ENCODE data around the gene CHRND.

Gene CHRND

DNA sequence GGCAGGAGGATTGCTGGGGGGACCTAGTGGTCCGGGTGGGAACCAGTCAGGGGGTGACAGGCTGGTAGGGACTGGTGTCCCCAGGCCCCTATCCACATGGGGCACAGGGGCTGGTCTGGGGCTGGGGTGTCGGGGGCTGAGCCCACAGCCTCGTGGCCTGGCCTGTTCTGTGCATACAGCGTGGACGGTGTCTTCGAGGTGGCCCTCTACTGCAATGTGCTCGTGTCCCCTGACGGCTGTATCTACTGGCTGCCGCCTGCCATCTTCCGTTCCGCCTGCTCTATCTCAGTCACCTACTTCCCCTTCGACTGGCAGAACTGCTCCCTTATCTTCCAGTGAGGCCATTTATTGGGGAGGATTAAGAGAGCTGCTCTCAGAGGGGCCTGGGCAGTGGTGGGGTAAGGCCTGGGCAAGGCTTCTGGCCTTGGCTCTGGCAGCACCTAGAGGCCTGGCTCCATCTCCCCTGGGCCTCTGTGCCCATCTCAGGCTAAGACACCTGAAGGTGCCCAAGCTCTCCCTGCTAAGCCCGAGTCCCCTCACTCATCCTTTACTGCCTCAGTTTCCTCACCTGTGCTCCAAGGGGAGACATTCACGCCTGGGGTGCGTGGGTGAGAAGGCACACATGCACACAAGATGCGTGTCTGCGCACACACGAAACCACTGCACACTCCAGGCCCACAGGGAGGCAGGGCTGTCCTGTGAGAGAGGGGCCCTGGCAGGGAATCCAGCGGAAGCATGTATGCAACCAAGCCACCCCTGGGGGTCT is 15.4 kb downstream of the CHRND start:
- no peak for DNase-seq

DNA sequence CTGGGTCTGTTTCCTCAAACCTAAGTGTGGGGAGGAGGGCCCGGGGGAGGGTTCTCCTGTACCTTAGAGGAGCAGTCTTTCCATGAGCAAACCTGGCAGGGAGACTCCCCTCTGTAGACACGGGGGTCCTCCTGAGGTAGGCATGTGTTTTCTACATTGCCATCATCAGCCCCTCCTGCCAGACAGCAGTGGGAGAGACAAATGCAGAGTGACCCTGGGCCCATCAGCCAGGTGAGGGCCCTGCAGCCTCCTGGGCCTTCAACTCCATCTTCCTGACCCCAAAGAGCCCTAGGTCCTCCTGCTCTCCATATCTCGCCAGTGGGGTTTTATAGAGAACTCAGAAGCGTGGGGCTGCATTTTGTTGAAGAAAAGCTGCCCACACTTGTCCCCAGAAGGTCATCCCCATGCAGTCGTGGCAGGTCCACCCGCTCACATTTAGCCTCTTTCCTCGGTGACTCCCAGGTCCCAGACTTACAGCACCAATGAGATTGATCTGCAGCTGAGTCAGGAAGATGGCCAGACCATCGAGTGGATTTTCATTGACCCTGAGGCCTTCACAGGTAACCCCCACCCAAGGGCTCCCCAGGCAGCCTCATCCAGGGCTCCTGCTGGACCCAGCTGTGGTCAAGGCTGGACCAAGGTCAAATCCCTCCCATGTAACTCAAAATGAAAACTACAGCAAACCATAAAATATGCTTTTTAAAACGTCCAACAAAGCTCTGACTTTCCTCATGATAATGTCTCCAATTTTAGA is 16.2 kb downstream of the CHRND start:
- DNase-seq = no peak

DNA sequence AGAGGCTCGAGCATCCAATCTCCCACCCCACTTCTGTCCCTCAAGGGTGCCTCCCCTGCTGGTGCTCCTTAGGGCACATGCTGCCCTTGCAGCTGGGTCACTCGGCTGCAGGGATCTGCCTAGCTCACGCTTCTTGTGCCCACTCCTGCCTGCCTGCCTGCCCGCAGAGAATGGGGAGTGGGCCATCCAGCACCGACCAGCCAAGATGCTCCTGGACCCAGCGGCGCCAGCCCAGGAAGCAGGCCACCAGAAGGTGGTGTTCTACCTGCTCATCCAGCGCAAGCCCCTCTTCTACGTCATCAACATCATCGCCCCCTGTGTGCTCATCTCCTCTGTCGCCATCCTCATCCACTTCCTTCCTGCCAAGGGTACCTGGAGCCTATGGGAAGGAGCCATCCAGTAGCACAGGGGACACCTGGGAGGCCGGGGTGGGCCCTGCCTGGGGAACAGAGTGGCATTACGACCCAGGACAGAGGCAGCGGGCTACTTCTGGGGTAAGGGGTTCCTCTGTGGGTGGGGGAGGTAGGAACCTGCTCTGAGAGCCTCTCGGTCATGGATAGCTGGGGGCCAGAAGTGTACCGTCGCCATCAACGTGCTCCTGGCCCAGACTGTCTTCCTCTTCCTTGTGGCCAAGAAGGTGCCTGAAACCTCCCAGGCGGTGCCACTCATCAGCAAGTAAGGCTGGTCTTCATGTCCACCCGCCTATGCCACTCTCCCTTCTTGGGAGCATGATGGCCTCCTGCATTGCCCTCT is 16.9 kb downstream of the CHRND start:
- no peak for DNase-seq

DNA sequence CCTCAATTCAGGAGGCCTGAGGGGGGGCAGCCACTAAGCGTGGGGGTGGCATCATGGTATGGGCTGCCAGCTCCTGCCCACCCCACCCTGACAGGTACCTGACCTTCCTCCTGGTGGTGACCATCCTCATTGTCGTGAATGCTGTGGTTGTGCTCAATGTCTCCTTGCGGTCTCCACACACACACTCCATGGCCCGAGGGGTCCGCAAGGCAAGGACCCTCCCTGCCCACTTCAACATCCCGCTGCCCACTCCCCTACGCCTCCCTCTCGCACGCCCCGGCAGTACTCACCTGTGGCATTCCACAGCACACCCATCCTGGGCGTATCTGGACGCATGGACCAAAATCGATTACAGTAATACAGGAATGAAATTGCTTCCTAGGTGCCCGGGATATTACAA is 17.5 kb downstream of the CHRND start:
- DNase-seq = no peak

DNA sequence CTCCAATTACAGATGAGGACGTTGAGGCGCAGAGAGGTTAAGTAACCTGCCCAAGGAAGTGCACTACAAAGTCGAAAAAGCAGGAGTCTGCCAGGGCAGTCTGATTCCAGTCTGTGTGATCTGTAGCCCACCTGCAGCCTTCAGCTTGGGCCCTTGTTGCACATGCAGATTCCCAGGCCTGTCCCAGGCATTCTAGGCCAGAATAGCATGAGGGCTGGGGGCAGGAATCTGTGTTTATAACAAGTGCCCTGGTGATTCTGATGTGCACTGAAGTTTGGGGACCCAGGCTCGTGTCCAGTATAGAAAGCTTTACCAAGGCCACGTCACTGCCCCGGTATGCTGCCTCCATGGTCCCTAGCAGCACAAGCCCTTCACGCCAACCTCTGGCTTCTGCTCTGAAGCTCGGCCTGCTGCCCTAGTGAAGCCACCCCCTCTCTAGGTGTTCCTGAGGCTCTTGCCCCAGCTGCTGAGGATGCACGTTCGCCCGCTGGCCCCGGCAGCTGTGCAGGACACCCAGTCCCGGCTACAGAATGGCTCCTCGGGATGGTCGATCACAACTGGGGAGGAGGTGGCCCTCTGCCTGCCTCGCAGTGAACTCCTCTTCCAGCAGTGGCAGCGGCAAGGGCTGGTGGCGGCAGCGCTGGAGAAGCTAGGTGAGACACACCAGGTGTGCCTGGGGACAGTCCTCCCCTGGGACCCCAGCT is 18.1 kb downstream of the CHRND start:
- DNase-seq = no peak

DNA sequence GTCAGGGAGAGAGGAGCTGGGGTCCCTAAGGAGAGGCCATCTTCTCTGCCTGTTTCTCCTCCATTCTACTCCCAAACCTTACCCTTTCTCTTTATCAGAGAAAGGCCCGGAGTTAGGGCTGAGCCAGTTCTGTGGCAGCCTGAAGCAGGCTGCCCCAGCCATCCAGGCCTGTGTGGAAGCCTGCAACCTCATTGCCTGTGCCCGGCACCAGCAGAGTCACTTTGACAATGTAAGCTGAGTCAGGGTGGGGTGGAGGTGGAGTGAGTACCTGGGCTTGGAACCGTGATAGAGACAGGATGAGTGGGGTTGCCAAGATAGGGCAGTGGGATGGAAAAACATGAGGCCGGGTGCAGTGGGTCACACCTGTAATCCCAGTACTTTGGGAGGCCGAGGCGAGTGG is 18.7 kb downstream of the CHRND start:
- no peak for DNase-seq

DNA sequence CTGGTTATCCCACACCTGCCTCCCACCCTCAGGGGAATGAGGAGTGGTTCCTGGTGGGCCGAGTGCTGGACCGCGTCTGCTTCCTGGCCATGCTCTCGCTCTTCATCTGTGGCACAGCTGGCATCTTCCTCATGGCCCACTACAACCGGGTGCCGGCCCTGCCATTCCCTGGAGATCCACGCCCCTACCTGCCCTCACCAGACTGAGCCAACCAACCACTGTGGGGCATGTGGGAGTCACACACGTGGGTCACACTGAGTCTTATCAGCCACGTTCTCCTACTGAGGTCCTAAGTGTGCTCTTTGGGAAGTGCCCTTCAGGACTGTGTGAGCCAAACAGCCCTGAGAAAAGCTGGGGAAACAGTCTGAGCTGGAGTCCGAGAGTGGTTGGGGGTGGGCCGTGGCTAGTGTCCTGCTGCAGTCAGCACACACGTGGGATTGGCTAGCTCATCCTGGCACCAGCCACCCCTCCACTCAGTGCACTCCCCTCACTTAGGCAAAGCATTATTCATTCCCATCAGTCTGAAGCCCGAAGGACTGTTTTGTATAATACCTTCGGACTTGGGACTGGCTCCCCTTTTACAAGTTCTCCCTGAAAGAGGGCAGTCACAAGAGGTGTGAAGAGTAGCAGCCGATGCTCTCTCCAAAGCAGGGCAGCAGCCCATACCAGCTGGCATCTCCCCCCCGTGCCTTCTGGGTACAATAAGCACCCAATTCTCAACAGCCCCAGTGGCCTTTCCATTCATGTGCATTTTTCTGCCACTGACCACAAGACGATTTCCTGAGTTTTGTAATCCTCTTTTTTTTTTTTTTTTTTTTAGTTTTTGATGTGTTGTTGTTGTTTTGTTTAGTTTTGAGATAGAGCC is 19.8 kb downstream of the CHRND start:
- peak in 2 of 58 donors; percentile 23 to 39 for DNase-seq

DNA sequence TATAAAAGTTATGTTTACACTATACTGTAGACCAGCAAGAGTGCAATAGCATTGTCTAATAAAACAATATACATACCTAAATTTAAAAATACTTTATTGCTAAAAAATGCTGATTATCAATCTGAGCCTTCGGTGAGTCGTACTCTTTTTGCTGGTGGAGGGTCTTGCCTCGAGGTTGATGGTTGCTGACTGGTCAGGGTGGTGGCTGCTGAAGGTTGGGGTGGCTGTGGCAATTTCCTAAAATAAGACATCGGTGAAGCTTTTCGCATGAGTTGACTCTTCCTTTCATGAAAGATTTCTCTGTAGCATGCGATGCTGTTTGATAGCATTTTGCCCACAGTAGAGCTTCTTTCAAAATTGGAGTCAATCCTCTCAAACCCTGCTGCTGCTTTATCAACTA is 22.0 kb downstream of the CHRND start:
- DNase-seq = no peak

DNA sequence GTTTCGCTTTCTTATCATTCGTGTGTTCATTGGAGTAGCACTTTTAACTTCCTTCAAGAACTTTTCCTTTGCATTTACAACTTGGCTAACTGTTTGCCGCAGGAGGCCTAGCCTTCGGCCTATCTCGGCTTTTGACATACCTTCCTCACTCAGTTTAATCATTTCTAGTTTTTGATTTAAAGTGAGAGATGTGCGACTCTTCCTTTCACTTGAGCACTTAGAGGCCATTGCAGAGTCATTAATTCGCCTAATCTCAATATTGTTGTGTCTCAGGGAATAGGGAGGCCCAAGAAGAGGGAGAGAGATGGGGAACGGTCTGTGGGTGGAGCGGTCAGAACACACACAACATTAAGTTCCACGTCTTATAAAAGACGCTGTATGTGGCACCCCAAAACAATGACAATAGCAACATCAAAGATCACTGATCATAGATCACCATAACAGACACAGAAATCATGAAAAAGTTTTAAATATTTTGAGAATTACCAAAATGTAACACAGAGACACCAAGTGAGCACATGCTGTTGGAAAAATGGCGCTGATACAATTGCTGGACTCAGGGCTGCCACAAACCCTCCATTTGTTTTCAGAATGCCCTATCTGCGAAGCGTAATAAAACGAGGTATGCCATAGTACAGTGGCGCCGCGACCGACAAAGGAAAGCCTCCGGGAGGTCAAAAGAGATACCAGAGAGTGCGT is 23.8 kb downstream of the CHRND start:
- DNase-seq = no peak

DNA sequence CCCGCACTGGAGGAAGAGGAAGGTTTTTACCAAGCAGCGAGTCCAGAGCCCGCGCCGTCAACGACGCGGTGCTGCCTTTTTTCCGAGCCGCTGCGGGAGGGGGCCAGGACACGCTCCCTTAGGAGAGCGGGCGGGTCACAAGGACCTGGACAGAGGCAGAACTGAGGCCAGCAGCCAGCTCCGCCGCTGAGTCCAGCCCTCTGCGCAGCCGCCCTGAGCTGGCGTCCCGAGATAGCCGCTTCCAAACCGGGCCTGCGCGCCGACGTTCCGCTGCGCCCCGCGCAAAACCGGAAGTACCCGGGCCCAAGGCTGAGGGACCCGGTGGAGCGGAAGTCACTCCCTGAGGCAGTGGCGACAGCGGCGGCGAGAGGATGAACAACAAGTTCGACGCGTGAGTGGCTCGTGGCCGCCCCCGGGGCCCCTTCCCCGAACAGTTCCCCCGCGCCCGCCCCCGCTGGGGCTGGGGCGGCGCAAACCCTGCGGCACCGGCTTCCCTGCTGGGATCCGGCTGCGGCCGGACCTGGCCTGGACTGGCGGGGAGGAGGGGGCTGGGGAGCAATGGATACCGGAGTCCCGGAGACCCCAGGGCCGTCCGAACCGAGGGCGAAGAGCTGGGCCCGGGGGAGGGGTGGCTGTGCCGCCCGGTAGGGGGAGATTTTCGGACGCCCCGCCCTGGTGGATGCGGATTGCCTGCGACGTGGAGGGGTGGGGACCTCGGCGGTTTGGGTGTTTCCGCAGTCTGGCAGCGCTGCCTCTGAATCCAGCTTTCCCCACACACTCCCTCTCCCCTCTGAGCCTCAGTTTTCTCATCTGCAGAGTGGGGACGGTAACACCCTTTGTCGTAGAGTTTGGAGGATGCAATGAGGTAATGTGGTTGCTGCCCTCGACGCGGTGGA is 24.6 kb downstream of the CHRND start, which contains the start of the genes EIF4E2 and TIGD1:
EIF4E2 (plus strand) TSS at position 336 of the 896 bp plus-strand sequence; CDS start at position 372, 36 bp downstream.
TIGD1 (minus strand) TSS at position 204 of the 896 bp plus-strand sequence. CDS start 675 bp downstream, outside the sequence.
- peak; percentile 59 to 97 (median 93) for DNase-seq

DNA sequence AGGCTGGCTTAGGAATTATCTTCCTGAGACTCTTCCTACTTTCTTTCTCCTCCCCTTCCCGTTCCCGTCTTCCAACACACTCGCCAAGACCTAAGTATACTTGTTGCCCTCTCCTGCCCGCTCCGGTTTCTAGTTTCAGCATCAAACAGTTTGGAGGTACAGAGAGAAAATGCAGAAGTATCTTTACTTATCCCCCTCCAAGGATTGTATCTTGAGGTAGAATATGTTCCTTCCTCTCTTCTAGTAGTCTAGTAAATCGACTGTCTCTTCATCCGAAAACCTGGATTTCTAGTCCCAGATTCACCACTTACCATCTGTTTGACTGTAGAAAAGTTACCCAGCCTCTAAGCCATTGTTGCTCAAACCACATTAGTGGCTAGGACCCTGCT is 25.3 kb downstream of the CHRND start:
- no peak for DNase-seq

DNA sequence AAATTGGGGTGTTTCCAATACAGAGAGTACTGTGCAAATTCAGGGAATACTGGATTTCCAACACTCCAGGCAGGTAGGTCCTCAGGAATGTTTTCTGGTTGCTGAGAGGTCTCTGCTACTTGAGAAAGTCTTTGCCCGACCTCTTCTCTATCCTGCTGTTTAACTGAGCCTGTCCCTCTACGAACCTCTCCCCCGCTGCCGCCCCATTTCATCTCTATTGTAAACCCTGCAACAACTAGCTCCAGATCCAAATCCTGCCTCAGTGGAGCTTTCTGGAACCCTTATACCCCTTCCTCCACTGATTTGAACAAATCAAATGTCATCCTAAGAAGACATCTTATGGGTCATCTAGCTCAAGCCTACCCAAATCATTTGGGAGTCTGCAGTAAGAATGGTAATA is 25.8 kb downstream of the CHRND start:
- no peak for DNase-seq

DNA sequence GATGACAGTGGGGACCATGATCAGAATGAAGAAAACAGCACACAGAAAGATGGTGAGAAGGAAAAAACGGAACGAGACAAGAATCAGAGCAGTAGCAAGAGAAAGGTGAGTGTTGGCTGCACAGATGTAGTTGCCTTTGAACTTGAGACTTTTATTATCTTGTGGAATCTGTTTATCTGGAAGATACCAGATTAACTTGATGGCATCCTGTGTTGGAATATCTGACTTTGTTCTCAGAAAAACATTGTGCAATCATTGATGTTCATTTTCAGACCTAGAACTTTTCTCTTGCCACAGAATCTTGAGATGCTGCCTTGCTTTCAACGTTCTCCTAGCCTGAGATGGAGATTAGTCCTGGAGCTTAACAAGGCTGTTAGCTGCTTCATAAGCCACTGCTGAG is 30.5 kb downstream of the CHRND start:
- DNase-seq = no peak

DNA sequence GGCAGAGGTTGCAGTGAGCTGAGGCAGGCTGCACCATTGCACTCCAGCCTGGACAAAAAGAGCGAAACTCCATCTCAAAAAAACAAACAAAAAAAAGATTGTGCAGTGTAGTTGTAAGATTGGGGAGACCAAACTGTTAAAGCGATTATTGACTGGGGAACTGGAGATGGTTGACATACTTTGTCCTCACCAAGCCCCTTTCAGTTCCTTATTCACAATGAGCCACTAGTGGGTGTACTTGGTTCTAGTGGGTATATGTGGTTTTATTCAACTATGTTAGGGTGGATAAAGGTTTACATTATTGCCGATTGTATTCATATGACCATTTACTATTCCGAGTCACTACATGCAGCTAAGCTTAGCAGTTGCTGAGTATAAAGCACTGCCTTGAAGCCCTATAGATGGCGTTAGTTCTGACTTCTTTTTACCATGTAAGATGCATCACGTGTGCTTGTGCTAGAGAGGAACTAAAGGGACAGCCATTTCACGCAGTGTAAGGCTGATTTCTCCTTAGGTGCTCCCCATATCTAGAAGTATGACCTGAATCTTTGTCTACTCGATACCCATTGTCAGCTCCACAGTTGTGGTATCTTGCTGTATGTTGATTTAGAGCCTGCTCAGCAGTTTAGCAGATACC is 36.7 kb downstream of the CHRND start:
- no peak for DNase-seq

DNA sequence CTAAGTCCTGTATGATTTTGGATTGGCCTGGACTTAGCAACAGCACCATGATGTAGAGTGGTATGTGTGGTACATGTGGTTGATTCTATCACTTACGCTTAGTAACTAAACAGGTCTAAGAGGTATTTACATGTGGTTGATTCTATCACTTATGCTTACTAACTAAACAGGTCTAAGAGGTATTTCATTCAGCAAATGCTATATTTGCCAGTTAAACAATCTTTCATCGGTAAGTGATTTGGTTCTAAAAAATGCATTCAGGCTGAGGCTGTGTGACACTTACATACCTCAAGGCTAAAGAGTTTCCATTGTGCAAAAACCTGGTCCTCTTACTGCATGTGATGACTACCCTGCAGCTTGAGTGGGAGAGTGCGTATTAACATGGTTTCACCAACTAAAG is 37.6 kb downstream of the CHRND start:
- no peak for DNase-seq

DNA sequence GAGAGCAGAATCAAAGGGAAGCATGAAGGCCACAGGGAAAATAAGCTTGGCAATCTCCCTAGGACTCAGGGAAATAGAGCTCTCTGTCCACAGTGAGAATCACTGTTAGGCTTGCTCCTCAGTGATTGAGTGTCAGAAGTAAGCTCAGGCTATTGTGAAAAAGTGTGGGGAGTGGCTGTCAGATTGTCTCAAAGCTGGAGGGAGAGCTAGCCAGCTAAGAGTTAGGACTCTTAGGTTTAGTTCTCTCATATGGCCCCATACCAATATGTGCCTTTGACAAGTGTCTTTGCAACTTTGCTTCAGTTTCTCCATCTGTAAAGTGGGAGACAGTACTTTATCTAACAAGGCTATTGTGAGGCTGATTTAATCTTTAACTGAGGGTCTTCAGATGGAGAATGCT is 41.8 kb downstream of the CHRND start:
- DNase-seq = no peak

DNA sequence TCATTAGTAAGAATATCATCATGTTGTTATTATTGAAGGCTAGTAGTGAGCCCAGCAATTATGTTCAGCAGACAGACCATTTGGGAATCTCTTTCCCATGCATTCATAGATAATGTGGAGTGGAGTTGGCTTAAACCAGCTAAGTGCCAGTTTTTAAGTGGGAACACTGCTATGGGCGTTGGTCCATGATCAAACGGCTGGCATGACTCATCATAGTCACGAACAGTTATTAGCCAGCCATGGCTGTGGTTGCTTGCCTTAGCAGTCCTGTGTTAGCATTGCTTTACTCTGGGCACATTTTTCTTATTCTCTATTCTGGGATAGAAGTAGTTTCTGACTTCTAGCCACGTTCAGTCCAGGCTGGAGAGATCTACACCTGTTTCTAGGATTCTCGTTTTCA is 42.2 kb downstream of the CHRND start:
- DNase-seq = peak in 1 of 58 donors; percentile 21

DNA sequence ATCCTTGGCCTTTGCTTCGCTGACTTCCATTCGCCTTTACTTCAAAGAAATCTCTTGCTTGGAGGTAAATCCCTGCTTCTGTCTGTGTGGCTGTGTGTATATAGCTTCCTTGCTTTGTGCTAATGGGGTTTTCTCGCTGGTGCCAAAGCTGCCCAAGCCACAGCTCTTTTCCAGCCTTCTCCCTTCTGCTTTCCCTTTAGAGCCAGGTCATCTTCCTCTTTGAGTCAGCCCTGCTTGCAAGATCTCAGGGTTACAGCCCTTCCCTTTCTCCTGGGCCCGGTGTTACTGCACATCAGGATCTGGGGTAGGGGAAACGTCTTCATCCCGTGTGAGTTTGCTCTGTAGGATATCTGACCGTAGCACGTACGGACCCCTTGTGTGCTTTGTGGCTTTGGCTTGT is 43.6 kb downstream of the CHRND start:
- DNase-seq = no peak

Data from anterior cingulate cortex (tissue), 58 donors.